Measurements from ENCODE around the gene POLDIP2.

POLDIP2 gene

DNA sequence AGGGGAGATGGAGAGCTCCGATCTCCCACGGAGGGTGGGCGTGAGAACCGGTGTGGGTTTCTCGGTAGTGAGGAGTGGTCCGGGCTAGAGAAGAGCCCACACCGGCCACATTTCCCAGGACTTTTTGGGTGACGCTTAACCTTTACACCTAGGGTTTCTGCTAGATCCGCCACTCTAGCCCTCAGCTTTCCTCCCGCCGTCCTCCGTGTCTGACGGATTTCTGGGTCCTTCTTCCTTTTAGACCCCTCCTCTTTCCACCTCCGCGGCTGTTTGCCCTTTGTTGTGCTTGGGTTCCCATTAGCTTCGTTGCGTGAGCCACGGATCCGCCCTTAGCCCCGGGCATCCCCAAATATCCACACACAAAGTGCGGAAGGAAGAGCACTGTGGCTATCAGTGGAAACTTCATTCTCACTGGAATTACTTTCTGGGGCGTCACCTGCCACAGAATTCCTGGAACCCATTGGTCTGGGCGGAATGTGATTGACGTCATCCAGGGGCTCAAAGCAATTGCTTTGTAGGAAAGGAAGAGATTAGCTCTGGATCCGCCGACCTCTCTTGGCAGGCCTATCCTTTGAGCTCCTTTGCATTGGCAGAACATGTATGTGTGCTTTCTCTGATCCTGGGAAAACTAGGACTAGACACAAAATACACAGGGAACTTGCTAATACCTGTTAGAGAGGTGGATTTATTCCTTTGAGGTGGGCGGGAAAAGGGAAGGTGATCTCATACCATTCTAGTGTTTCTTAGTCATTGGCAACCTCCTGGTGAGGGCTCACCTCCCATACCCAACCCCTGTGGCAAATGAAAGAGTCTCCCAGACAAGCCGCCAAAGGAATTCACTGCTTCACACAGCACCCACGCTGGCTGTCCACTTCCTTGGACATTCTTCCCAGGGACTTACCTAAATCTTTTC, 21.1 kb downstream of the POLDIP2 start:
- DNase-seq (ENCODE audit: low spot score): peak; percentile 65

DNA sequence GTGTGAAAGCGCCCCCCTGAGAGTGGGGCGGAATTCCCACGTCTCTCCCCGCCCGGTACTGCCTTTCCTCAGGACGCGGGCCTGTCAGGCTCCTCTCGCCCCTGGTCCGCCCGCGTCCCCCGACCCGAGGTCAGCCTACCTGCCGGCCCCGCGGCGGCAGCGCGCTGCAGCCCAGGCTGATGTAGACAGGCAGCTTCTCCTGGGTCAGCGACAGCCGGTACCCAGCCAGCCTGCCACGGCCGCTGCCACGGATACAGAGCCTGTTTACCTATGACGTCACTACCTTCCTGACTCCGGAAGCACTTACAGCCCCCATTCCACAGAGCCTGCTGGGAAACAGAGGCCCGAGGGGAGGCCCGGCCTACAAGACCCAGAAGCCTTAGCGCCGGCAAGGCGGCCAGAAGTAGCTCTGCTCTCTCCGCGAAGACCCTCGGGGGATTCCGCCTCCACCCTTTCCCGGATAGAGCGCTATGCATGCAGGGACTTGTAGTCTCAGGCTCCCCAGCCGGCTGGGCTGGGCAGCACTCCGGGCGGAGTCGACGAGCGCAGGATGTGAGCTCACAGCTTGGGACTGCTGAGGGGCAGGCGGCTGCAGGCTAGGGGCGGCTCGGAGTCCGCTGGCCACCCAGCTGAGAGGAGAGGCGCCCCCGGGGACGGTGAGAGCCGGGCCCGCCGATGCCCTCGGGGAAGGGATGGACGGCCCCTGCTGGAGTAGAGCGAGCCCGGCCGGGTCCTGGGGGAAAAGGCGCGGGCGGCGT, 21.9 kb downstream of the POLDIP2 start, which contains the start of the genes IFT20 and TNFAIP1:
Gene IFT20 (minus strand): TSS at position 272 of the 758 bp plus-strand sequence. CDS start 3,487 bp downstream, outside the sequence.
Gene TNFAIP1 (plus strand): TSS at position 561 of the 758 bp plus-strand sequence. CDS start 3,761 bp downstream, outside the sequence.
- peak; percentile 100 for DNase-seq (ENCODE audit: low spot score)

DNA sequence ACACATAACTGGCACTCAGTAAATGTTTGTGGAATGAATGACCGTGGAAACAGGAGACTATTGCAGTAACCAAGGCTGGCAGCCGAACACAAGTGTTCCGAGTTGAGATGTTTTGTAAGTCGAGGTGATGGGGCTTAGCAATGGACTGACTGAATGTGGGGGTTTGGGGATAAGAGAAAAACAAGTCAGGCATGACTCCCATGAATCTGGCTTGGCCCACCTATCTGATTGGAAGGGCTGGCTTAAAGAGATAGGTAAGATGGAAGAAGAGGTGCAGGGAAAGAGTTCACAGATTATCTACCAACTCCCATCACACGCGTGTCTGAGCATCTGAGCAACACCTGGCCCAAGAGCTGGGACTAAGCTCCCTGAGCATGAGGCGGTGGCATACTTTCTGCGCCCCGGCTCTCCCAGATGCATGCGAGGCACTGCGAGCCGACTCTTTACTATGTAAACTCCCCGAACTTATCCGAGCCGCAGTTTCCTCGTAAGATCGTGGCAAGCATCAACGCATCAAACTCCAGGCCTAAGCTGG, 22.6 kb downstream of the POLDIP2 start:
- no peak for DNase-seq (ENCODE audit: low spot score)

DNA sequence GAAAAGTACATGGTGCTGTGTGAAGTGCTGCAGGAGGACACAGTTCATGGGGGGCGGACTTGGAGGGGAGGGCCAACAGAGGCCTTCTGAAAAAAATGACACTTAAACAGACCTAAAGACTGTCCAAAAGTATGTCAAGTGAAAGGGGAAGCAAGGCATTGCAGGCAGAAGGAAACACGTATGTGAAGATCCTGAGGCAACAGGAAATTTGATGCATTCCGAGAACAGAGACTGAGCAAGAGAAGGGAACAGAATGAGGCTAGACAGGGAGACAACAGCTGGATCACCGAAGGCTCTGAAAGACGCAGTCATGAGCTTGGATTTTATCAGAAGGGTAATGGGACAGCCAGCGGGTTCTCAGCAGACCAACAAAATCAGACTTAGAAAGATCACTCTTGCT, 23.2 kb downstream of the POLDIP2 start:
- DNase-seq (ENCODE audit: low spot score): no peak

DNA sequence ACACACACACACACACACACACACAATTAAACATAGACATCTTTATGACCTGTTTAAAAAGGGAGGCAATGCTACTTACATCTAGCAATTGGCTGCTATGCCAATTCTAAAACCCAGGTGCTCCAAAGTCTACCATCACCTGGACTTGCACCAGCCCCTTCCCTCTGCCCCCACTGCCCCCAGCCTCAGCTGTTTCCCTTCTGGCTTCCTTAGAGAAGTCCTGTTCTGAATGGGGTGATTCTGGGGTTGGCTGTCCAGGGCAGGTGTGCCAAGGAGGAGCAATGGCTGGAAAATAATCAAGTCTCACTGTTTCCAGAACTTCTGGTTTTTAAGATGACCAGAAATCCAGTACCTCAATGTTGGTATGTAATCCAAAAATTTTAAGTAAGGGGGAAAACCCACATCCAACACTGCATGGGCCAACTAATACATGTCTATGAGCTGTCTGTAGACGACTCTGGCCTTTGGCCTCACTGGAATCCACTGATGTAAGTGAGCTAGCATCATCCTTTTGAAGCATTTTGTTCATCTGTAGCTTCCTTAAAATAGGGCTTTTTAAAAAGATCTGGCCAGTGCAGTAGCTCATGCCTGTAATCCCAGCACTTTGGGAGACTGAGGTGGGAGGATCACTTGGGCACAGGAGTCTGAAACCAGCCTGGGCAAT, 24.1 kb downstream of the POLDIP2 start:
- DNase-seq (ENCODE audit: low spot score): no peak

DNA sequence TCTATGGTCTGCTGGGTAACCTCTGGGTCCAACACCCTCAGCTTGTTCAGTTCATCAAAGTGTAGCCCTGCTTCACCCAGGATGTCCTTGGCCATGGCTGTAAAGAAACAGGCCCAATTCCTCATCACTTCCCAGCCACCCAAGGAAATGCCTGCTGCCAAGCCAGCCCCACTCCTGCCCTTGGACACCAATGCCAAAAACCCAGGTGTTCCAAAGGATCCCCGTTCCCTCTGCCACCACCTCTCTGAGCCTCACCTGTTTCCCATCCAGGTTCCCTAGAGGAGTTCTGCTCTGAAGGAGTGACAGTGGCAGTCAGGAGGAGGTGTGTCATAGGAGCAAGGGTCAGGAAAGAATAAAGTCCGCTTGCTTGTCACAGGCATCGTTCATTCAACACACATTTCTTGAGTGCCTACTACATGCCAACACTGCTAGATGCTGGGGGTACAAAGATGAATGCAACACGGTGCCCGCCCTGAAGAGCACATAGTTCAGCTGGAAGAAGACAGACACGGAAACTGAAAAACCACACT, 25.4 kb downstream of the POLDIP2 start:
- DNase-seq (ENCODE audit: low spot score): no peak

DNA sequence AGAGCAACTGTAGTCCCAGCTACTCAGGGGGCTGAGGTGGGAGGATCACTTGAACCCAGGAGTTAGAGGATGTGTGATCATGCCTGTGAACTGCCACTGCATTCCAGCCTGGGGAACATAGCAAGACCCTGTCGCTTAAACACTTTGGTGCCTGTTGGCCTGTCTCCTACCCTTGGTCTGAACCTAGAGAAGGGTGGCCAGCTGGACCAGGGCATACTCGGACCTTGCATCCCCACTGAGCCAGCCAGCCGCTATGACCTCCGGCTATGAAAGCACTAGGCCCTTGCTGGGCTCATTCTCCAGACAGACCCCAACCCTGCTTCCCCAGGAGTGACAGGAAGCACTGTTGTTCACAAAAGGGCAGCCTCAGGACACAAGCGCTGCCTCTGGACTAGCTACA, 26.7 kb downstream of the POLDIP2 start:
- DNase-seq (ENCODE audit: low spot score): no peak

DNA sequence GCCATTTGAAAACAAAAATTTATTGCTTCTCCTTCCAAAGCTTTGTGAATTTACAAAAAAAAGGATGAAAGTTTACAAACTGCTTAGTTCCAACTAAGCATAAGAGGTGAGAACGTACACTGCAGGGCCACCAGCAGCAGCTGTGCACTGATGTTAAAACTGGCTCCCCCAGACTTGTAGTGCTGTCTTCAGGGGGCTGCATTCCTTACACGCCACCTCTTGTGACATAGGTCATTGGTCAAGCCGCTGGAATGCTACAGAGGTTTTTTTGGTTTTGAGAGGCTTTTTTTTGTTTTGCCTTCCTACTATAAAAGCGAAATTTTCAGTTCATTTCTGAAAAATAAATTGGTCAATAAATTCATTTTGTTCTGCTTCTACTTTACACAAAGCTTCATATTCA, 29.0 kb downstream of the POLDIP2 start:
- DNase-seq (ENCODE audit: low spot score): no peak

DNA sequence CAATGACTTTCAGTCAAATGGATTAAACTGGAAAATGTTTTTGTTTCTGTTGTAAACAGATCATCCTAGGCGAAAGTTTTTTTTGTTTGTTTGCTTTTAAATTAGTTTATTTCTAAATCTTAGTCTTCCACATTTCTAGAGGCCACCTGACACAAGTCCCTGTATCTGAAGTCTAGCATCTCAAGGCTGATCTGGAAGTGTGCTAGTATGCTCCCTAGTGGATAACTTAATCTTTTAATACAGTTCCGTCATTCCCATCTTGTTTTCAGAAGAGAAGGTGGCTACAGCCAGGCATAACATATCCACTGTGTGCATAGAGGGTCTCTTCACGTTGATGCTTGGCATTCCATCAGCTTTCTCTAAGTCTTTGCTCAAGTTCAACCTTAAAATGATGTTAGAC, 29.6 kb downstream of the POLDIP2 start:
- DNase-seq (ENCODE audit: low spot score): no peak

DNA sequence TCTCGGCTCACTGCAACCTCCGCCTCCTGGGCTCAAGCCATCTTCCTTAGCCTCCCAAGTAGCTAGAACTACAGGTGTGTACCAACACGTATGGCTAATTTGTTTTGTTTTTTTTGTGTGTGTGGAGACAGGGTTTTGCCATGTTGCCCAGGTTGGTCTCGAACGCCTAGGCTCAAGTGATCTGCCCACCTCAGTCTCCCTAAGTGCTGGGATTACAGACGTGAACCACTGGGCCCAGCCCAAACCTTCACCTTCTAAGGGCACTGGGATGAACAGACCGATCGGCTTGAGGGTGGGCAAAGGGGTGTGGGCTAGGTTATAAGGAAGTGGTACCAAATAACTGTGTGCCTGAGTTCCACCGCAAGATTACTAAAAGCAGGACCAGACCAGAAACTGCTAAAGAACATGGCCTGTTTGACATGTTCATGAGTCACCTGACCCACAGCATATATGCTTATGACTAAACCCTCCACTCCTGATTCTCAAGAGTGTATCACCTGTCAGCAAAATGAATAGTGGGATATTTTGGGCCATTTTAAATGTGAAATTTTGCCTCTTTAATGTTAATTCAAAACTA, 30.2 kb downstream of the POLDIP2 start:
- DNase-seq (ENCODE audit: low spot score): no peak

DNA sequence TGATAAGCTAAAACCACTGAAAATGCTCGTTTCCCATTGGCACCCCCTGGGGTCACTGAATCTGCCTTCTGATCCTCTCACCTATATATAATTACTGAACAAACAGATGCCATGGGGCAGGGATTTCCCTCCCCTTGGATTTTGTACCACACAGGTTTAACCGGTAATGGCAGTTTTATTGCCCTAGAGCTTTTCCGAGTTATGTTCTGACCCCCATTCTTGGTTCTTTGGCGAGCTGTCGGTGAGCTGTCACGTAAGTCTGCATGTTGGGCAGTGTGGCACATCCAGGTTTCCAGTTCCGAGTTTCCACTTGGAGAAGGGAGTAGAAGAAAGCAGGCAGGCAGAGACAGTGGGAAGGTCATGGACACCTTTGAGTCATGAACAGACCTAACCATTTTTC, 31.2 kb downstream of the POLDIP2 start:
- no peak for DNase-seq (ENCODE audit: low spot score)

DNA sequence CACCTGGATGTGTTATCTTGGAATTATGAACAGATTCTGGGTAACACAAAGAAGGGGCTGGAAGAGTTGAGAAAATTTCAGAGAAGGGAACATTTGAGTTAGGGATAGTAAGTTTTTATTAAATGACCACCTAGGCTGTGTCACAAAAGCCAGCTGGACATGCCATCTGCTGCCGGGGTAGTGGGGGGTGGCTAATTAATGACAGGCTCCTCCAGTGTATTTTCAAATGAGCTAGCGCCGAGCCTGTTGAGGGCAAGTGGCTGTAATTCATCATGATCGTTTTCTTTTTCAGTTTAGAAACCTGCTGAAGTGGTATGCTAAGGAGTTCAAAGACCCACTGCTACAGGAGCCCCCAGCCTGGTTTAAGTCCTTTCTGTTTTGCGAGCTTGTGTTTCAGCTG, 32.1 kb downstream of the POLDIP2 start:
- no peak for DNase-seq (ENCODE audit: low spot score)

DNA sequence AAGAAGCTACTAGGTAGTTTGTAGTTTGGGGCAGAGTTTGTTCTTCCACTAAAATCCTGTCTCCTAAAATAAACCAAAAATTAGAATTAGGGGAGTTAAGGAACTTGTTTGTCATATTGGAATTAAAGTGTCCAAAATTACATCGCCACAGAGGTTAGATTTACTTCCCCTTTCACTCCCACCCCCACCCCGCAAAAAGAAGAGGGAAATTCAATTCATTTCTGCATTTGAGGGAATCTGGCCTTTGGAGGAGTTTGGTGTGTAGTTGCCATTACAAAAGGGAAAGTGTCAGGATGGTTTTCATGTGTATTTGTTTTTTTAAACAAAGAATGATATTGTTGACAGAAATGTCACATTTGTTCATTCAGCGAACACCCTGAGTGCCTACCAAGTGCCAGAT, 32.5 kb downstream of the POLDIP2 start:
- DNase-seq (ENCODE audit: low spot score): no peak

DNA sequence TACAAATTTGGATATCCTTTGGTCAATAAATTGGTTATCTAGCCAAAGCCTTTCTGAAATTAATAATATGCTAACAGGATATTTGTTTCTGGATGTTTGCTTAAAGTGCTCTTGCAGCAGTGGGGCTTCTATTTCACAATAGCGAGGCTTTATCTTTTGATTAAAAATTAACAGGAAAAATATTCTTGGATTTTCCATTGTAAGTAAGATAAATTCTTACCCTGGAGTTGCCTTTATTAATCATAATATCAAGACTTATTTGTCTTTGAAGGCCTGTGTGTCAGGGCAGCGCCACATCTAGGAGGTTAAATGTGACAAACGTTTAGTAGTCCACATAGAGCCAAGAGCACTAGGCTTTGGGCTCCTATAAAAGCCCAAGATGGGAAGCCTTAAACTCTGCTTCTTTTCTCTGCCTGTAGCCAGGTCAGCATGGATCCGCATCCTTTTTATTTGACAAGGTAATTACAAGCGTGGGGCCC, 33.0 kb downstream of the POLDIP2 start:
- DNase-seq (ENCODE audit: low spot score): no peak

DNA sequence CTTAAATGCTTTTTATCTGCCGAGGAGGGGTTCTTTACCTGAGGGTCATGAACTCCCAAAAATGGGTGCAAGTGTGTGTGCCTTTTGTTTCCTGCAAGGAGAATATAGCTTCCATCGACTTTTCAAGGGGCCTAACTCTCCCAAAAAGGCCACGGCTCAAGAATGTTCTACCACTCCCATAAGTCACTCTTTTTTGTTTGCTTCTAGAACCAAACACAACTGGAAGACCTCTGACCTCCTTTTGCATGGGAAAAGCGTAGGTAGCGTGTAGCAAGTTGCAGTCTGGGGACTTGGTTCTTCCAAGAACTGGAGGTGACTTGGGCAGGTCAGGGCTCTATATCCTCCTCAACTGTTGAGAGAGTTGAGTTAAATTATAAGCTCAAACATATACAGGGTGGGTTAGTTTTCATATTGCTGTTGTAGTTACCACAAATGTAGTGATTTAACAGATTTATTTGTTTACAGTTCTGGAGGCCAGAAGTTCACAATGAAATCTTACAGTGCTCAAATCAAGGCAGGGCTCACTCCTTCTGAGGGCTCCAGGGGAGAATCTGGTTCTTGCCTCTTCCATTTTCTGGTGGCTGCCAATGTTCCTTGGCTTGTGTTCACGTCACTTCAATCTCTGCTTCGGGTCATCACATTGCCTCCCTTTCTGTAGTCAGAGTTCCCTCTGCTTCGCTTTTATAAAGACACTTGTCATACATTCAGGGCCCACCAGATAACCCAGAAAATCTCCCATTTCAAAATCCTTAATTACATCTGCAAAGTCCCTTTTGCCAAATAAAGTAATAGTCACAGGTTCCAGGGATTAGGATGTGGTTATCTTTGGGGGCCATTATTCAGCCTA, 36.9 kb downstream of the POLDIP2 start:
- DNase-seq (ENCODE audit: low spot score): no peak

DNA sequence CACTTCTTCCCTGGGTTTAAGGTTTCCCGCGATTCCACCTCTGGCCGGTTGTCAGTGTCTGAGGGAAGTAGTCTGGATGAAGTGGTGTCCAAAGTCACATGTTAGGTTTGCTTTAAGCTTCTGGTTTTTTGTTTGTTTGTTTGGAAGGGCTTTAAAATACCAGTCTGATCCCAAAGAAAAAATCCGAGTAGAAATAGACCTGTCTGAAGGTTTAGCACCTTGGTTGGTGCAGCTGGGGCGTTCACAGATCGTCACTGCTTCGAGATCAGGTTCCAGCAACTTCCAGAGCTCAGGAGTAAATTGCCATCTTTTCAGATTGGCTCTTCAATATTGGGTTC, 37.8 kb downstream of the POLDIP2 start:
- no peak for DNase-seq (ENCODE audit: low spot score)

DNA sequence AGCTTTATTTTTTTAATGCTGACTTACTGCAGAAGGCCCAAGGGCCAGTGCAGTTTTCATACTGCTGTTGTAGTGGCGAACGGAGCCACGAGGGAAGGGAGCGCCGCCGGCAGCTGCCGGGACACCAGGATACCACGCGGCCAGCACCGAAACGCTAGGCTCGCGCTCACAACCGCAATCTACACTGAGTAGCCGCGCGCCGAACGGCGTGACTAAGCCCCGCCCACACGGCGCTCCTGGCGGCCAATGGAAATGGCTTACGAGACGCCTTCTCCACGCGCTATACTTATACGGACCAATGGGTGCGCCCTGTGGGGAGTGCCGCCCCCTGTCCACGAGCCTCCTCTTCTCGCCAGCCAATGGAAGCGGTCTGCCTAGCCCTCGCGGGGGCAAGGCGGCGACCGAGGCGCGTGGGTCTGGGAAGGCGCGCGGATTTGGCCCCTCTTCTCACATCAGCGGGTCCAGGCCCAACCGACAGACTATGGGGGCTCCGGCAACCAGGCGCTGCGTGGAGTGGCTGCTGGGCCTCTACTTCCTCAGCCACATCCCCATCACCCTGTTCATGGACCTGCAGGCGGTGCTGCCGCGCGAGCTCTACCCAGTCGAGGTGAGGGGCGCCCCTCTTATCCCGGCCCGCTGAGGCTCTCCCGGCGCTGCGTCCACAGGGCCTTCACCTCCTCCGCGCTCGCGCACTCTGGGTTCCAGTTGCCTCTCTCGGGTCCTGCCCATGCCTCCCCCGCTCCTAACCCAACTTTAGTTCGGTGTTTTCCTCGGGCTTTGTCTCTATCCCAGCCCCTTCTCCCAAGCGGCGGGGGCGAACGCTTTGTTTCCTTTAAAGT, 38.3 kb downstream of the POLDIP2 start, which contains the start of gene TMEM97:
Gene TMEM97 (plus strand): TSS at position 442 of the 839 bp plus-strand sequence. CDS start 40 bp downstream, at position 482.
- peak; percentile 99 for DNase-seq (ENCODE audit: low spot score)

DNA sequence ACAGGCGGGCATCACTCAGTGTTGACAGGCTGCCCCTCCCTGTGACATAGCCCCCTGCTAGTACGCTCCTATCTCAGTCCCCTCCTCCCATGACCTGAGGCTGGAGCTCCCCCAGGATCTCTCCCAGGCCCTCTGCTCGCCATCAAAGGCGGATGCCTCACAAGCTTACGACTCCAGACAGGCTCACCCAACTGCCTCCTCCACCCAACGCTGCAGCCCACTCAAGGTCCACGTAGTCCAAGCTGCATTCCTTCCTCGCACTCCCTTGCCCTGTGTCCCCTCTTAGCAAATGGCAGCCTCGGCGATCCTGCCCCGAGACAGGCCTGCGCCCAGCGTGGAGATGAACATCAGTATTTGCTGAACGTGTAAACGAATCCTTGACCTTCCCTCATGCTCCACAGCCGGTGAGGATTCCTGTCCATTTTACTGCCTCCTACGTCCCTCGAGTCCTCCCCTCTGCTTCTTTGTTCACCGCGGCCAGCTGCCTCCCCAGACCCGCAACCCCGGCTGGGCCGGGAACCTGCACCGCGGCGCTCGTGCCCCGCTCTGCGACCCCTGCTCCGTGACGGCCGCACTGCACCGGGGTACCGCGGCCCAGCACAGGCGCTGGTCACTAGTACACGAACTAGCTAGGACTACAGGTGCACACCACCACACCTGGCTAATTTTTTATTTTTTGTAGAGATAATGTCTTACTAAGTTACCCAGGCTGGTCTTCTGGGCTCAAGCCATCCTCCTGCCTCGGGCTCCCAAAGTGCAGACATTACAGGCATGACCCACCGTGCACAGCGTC, 39.2 kb downstream of the POLDIP2 start:
- peak; percentile 61 for DNase-seq (ENCODE audit: low spot score)

Measured in SK-N-DZ (cell line).